22Rv1 (cell line): ENCODE results near the gene USP24.
A peak's percentile ranks its signal among the peaks of the same experiment; 100 is the strongest.

Experiments used
- H3K27ac ChIP-seq: fragments of 450-650 bp; 2 replicates; pipeline ENCODE4 v1.5.1; 2017
- ZFX ChIP-seq: fragments of 450-650 bp; IDR thresholded peaks from 2 replicates; pipeline ENCODE4 v1.6.1; 2017; ENCODE audit warnings: antibody characterized with exemption, borderline replicate concordance
- TF ChIP-seq, protein P1 (sequence below): fragments of 450-650 bp; IDR thresholded peaks from 2 replicates; pipeline ENCODE4 v1.5.1; 2017; ENCODE audit warnings: mild to moderate bottlenecking

USP24 gene

DNA sequence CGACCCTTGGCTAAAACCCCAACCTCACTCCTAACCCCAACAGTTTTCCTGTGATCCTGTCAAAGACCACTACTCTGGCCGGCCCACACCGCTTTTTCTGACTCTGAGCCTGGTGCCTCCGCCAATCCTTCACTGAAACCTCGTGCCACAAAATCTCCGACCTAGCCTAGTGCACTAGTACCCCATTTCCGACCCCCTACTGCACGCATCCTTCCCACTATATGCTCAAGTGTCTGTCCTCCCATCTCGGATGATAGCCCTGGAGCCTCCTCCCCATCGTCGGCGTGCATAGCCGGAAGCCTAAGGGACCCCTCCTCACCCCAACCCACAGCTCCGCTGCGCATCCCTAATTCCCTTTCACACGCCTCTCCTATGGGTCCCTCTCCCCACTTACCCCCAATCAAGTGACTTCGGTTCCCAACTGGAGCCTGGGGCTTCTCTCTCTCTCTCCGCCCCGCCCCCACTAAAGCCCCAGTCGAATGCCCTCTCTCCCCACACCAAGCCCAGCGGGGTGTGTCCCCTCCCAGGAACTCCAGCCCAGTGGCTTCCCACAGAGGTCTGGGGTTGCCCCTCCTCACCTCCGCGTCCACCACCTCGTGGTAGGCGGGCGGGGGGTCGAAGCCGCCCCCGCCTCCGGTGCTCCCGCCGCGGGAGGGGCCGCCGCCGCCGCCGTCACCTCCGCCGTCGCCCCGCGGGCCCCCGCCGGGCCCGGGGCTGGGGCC, 791 bp downstream of the USP24 start:
- H3K27ac ChIP-seq, result peak overlapping the region; percentile 81
- TF ChIP-seq, protein P1, sequence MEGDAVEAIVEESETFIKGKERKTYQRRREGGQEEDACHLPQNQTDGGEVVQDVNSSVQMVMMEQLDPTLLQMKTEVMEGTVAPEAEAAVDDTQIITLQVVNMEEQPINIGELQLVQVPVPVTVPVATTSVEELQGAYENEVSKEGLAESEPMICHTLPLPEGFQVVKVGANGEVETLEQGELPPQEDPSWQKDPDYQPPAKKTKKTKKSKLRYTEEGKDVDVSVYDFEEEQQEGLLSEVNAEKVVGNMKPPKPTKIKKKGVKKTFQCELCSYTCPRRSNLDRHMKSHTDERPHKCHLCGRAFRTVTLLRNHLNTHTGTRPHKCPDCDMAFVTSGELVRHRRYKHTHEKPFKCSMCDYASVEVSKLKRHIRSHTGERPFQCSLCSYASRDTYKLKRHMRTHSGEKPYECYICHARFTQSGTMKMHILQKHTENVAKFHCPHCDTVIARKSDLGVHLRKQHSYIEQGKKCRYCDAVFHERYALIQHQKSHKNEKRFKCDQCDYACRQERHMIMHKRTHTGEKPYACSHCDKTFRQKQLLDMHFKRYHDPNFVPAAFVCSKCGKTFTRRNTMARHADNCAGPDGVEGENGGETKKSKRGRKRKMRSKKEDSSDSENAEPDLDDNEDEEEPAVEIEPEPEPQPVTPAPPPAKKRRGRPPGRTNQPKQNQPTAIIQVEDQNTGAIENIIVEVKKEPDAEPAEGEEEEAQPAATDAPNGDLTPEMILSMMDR, result no peak
- TF ChIP-seq ZFX, result no peak

DNA sequence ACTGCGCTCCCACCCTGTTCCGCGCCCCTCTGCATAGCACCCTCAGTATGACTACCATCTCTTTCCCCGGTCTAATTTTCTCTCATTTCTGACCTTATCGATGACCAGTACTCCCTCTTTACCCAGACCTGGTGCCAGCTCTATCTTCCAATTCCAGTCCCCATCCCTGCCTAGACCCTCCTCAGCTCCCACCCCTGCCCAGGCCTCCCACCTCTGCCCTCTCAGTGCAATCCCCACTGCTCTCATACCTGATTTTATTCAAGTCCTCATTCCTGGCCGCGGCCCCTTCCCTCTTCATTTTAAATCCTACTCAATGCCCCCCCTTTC, 1.3 kb downstream of the USP24 start:
- no peak overlapping the region for H3K27ac ChIP-seq
- TF ChIP-seq, protein P1, result no peak
- TF ChIP-seq ZFX, result no peak

DNA sequence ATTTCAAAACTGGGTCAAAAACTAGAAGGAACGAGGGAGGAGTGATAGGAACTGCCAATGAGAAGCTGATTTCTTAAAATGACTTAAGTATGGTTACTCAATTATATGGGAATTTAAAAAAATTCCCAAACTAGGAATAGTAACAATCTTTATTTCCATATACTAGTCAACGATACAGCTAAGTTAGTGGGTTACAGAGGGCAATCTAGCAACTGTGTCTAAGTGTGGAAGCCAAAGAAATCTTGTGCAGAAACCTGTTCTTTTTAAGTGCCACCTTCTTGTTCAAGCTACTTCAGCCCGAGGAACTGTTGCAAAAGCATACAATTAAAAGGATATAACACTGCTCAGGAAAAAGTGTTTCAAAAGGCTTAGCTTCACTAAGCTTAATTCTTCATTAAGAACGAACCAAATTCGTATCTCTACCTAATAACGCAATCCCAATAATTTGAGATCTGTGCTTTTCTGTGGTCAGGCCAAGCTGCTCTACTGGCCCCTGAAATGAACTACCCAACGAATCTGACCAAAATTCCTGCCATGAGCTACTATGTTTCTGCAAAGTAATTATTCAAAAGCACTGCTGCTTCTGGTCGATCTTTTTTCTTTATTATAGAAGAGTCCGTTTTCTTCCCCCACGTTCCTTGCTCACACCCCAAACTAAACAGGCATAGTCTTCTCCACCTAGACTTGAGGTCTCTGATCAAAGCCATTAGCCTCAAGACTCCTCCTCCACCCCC, 1.8 kb downstream of the USP24 start:
- no peak overlapping the region for H3K27ac ChIP-seq

DNA sequence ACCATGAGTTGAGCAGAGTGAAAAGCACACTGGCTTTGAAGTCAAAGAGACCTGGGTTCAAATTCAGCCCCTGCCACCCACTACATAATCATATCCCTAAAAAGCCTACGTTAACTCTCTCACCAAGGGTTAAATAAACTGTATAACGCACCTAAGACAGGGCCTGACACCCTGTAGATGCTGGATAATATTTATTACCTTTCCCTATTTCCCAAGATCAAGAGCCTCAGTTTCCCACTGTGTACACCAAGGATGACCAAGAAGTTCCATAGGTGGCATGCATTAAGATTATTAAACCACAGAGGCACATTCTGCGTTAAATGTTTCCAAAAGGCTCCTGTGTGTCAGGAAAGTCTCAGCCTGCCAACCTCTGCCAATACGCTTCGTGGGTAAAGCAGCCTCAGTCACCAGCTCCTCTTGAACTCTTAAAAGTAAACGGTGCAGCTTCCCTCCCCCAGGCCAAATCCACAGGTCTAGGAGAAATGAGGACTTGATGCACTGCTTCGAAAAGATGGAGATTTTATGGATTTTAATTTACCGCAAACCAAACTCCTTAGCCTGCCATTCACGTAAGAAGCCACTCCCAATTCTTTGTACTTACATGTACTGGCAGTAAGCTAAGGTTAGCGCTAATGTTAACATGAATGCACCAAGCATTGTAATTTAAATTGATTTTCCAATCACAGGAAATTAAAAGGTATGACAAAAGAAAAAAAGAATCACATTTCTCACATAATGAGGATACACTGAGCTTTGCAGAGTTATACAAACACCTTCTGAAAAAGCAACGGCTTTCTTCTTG, 2.6 kb downstream of the USP24 start:
- no peak overlapping the region for H3K27ac ChIP-seq
- TF ChIP-seq, protein P1, result no peak
- no peak for TF ChIP-seq ZFX

More for the DNA sequence above, 1.8 kb downstream of the USP24 start:
- no peak for TF ChIP-seq ZFX
- TF ChIP-seq, protein P1, result no peak

GRCh38 chr1:55211863-55212262, 3.3 kb downstream of the USP24 start:
- TF ChIP-seq ZFX, result no peak
- TF ChIP-seq, protein P1, result no peak
- no peak overlapping the region for H3K27ac ChIP-seq

- TF ChIP-seq ZFX, result no peak
- TF ChIP-seq, protein P1, result no peak
- H3K27ac ChIP-seq, result no peak overlapping the region
Observed at GRCh38 chr1:55210990-55211801, 4.0 kb downstream of the USP24 start.
